Right ventricle myocardium inferior (tissue), 1 donor: ENCODE results near the gene ATP6V1B1. TPM values are rescaled to one million over a fixed set of nuclear protein-coding genes. Genes with fewer than 3 reads are reported as not detected.
"Not testable (repeated sequence)": the region's sequence is repeated elsewhere in the genome, so short reads cannot be mapped to it uniquely, and the experiment has no call there.

Experiments used
- ATAC-seq: fragments of 200-7000 bp; cut with Tn5 transposase; one replicate; pipeline ENCODE4 v1.9.1; 2020; ENCODE audit warnings: mild to moderate bottlenecking, moderate library complexity
- DNase-seq: peaks from one replicate; pipeline ENCODE4 v3.0.0; 2021; ENCODE audit errors: missing footprints
- intact Hi-C: fragments of 100-400 bp; cut with DNase I; formaldehyde crosslinking; loops from one replicate; pipeline ENCODE4 v1.11.0; 2022
- total RNA-seq: library from RNA; stranded (reverse); fragmentation: NEBNext Ultra II Directional; extraction: Animal tissue kit (Norgen Biotek cat#: 25700); gene quantifications from one replicate; pipeline ENCODE4 v1.2.1, GENCODE V29; 2021
- donor health status: DM: no; HTN: yes; CAD: no; lungs with severe emphysema.

ATP6V1B1 gene
- total RNA-seq, 1 donor from 2014 or later: not detected

GRCh38 chr2:71011786-71012185 lies 76.1 kb downstream of the ATP6V1B1 start:
- intact Hi-C loops, ATAC-seq, DNase-seq: not testable (repeated sequence)

Other genes starting within 250 kb of the ATP6V1B1 start
- 2.3 TPM for gene ADD2, start 167.7 kb upstream of the ATP6V1B1 start, total RNA-seq
- not detected for gene FIGLA, start 145.3 kb upstream of the ATP6V1B1 start, total RNA-seq
- gene CLEC4F, start 115.3 kb upstream of the ATP6V1B1 start, total RNA-seq: 0.22 TPM
- gene CD207, start 100.1 kb upstream of the ATP6V1B1 start, total RNA-seq: 0.41 TPM
- 0.30 TPM for gene VAX2, start 35.3 kb upstream of the ATP6V1B1 start, total RNA-seq
- 0.54 TPM for gene ANKRD53, start 42.7 kb downstream of the ATP6V1B1 start, total RNA-seq
- 63.8 TPM for gene TEX261, start 59.0 kb downstream of the ATP6V1B1 start, total RNA-seq
- gene NAGK, start 132.7 kb downstream of the ATP6V1B1 start, total RNA-seq: 56.0 TPM
- 42.2 TPM for gene MCEE, start 194.3 kb downstream of the ATP6V1B1 start, total RNA-seq
- 21.0 TPM for gene MPHOSPH10, start 194.7 kb downstream of the ATP6V1B1 start, total RNA-seq